A673 (cell line): ENCODE data around the gene ZNF219.
A peak's percentile ranks its signal among the peaks of the same experiment; 100 is the strongest.

Experiments
- CTCF ChIP-seq: fragments of 300-800, 200-600 bp; sonication (generic); conservative IDR thresholded peaks from 2 replicates; pipeline ENCODE4 v1.5.1; 2017; ENCODE audit warnings: low read depth, mild to moderate bottlenecking, antibody characterized with exemption, low read length, moderate library complexity, mixed read lengths
- EZH2 ChIP-seq: fragments of 200-600 bp; sonication (generic); IDR thresholded peaks from 2 replicates; pipeline ENCODE4 v1.6.1; 2017; ENCODE audit warnings: borderline replicate concordance, low read depth, mild to moderate bottlenecking, mixed read lengths, antibody characterized with exemption, low read length; ENCODE audit not compliant: poor library complexity, severe bottlenecking

- TF ChIP-seq EZH2 (no peak), CTCF (peak; percentile 67)
Observed at GRCh38 chr14:21068521-21069387, 29.7 kb downstream of the ZNF219 start.
